ENCODE measurements around the gene PFKFB4.

DNA sequence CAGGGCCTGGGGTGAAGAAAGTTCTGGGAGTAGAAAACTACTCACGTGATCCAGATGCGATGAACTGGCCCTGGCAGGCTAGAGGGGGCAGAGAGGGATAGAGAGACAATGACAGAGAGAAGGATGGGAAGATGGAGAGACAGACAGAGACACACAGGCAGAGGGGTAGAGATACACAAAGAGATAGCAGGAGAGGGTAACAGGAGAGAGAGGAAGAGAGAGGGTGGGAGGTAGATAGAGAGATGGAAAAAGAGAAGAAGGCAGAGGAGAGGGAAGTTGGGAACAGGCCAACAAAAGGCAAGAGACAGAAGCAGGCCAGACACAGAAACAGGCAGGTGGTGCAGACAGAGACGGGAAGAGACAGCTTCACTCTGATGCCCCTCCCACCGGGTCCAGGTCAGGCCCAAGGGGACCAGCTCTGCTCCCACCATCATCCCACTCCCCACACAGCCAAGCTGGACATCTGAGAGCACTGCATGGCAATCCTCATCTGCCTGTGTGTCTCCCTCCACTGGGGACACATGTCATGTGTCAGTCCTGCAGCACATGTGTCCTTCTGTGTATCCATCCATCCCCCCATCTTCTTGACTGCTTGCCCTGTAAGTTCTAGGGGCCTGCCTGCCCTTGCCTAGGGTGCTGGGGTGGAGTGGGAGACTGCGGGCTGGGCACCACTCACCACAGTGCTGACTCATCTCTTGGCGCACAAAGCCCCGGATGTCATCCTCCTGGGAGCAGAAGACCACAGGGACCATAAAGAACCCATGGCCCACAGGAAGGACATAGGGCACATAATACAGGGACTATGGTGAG, 9.2 kb upstream of the PFKFB4 start:
- TF ChIP-seq JUNB (IDR thresholded peaks at IDR 0.05; ENCODE audit: unreplicated experiment), result no peak
- TF ChIP-seq, protein P1, sequence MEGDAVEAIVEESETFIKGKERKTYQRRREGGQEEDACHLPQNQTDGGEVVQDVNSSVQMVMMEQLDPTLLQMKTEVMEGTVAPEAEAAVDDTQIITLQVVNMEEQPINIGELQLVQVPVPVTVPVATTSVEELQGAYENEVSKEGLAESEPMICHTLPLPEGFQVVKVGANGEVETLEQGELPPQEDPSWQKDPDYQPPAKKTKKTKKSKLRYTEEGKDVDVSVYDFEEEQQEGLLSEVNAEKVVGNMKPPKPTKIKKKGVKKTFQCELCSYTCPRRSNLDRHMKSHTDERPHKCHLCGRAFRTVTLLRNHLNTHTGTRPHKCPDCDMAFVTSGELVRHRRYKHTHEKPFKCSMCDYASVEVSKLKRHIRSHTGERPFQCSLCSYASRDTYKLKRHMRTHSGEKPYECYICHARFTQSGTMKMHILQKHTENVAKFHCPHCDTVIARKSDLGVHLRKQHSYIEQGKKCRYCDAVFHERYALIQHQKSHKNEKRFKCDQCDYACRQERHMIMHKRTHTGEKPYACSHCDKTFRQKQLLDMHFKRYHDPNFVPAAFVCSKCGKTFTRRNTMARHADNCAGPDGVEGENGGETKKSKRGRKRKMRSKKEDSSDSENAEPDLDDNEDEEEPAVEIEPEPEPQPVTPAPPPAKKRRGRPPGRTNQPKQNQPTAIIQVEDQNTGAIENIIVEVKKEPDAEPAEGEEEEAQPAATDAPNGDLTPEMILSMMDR (conservative IDR thresholded peaks at IDR 0.05; ENCODE audit: low read depth in 2 of 2), result no peak
